ENCODE data around the gene YWHAB.

YWHAB gene

GRCh38 chr20:44910690-44911262 lies 25.3 kb downstream of the YWHAB start:
- intact Hi-C loops (cut with DNase I), result no loop called here
- DNase-seq, result no peak

GRCh38 chr20:44911264-44911921 lies 25.9 kb downstream of the YWHAB start:
- intact Hi-C loops (cut with DNase I), result no loop called here
- DNase-seq, result no peak

GRCh38 chr20:44912189-44912588 lies 26.7 kb downstream of the YWHAB start:
- intact Hi-C loops (cut with DNase I), result no loop called here
- no peak for DNase-seq

DNA sequence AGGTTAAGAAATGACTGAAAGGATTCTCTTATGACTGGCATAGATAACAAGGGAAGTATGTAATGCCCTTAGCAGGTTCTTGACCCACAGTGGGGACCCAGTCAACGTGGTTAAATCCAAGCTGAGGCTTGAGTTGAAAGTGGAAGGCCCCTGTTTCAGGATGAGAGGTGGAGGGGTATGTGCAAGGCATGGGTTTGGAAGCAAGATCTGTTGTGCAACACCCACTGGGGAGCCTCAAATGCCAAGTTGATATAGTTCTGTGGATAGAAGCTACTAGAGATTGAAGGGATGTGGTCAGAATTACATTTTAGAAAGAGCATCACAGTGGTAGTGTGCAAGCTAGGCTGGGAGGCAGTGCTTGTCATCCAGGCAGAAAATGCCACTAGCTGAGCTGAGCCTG lies 29.4 kb downstream of the YWHAB start:
- intact Hi-C loops (cut with DNase I), result no loop called here
- DNase-seq, result no peak

DNA sequence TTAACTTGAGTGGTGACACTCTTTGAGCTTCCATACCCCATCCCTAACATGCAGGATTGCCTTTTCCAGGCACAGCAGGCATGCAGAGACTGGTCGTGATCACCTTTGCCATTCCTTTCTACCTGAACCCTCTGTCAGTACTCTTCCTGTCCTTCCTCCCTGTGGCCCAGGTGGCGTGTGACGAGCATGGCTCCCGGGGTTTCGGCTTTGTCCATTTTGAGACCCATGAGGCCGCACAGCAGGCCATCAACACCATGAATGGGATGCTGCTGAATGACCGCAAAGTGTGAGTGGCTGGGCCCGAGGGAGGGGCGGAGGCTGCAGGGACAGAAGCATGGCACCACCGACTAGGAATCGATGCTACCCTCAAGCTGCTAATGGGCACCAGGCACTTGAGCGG lies 31.1 kb downstream of the YWHAB start:
- intact Hi-C loops (cut with DNase I), result no loop called here
- no peak for DNase-seq

- intact Hi-C loops (cut with DNase I), result no loop called here
- DNase-seq, result no peak
Observed at GRCh38 chr20:44917399-44917798, 31.9 kb downstream of the YWHAB start.

- intact Hi-C loops (cut with DNase I), result no loop called here
- DNase-seq, result no peak
Observed at GRCh38 chr20:44918342-44918741, 32.8 kb downstream of the YWHAB start.

DNA sequence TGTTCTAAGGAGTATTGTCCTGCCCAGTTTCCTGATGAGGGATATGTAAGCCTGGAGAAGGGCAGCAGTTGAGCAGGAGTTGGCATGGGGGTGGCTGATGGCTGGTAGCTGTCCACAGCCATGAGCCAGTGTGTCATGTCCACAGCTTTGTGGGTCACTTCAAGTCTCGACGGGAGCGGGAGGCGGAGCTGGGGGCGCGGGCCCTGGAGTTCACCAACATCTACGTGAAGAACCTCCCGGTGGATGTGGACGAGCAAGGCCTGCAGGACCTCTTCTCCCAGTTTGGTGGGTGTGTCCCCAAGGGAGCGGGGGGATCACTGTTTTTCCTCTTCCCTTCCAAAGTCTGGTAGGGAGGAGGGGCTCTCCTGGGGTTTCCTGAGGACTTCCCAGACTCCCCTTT lies 33.3 kb downstream of the YWHAB start:
- no peak for DNase-seq
- intact Hi-C loops (cut with DNase I), result no loop called here

GRCh38 chr20:44921447-44921846 lies 35.9 kb downstream of the YWHAB start:
- intact Hi-C loops (cut with DNase I), result no loop called here
- no peak for DNase-seq

- intact Hi-C loops (cut with DNase I), result no loop called here
- no peak for DNase-seq
Observed at GRCh38 chr20:44924541-44924940, 39.0 kb downstream of the YWHAB start.

GRCh38 chr20:44928595-44928994 lies 43.1 kb downstream of the YWHAB start:
- intact Hi-C loops (cut with DNase I), result no loop called here
- DNase-seq, result peak in 1 of 10 donors; percentile 21

- intact Hi-C loops (cut with DNase I), result no loop called here
- no peak for DNase-seq
Observed at GRCh38 chr20:44930517-44931168, 45.1 kb downstream of the YWHAB start.

- no peak for DNase-seq
- intact Hi-C loops (cut with DNase I), result no loop called here
Observed at GRCh38 chr20:44931911-44932310, 46.4 kb downstream of the YWHAB start.

- no peak for DNase-seq
- intact Hi-C loops (cut with DNase I), result no loop called here
Observed at GRCh38 chr20:44932916-44933315, 47.4 kb downstream of the YWHAB start.

DNA sequence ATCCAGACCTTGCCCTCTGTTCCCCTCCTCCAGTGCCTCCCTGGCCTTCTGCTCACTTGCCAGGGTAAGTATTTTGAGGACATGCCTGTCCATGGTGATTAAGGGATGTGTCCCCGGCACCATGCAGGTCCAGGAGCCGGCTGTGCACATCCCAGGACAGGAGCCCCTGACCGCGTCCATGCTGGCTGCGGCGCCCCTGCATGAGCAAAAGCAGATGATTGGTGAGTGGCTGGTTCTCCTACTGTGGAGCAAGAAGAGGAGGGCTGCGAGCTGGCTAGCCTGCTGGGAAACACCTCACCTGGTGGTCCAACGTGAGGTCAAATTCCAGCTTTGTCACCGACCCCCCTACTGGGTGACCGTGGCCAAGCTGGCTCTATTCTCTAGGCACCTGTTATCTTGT lies 51.0 kb downstream of the YWHAB start:
- no peak for DNase-seq
- intact Hi-C loops (cut with DNase I), result no loop called here

DNA sequence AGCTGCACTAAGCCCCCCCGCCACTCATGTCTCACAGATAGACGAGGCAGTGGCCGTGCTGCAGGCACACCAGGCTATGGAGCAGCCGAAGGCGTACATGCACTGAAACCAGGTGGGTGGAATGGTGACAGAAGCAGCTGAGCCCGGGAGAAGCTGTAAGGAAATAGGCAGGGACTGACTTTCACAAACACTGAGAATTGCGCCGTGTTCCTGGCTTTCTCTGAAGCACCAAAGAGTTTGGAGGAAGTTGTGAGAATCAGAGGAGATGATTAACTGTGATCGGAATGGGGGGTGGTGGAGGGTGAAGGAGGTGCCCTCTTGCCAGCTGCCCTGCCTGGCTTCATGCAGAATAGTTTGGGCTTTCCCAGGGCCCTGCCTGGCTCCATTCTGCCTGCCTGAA lies 53.1 kb downstream of the YWHAB start:
- peak in 8 of 10 donors; percentile 12 to 89 (median 42) for DNase-seq
- intact Hi-C loops (cut with DNase I), result no loop called here

DNA sequence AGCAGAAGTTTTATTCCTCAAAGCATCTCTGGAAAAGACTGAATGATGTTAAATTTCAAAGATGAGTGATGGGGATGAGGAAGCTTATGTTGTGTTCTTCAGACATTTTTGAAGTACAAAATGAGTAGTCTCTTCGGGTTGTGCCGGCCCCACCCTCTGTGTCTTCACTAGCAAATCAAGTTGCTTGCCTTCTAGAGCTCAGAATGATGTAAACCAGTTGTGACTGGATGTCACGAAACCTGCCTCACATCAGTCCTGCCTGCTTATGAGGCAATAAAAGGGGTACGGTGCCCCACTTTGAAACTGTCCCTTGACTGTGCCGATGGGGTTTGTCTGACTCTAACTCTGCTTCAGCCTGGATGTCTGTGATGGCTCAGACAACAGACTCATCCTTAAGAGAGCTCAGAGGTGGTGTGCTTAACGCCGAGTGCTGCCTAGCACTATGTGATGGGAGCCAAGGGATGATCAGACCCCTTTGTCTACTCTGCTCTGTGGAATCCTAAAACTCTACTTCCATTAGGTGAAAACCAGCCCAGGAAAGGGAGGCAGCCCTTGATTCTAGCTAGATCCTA lies 55.7 kb downstream of the YWHAB start:
- no peak for DNase-seq
- intact Hi-C loops (cut with DNase I), result no loop called here

GRCh38 chr20:44942264-44942973 lies 56.9 kb downstream of the YWHAB start:
- intact Hi-C loops (cut with DNase I), result no loop called here
- peak in 1 of 10 donors; percentile 49 for DNase-seq

GRCh38 chr20:44943828-44944227 lies 58.3 kb downstream of the YWHAB start:
- intact Hi-C loops (cut with DNase I), result no loop called here

DNA sequence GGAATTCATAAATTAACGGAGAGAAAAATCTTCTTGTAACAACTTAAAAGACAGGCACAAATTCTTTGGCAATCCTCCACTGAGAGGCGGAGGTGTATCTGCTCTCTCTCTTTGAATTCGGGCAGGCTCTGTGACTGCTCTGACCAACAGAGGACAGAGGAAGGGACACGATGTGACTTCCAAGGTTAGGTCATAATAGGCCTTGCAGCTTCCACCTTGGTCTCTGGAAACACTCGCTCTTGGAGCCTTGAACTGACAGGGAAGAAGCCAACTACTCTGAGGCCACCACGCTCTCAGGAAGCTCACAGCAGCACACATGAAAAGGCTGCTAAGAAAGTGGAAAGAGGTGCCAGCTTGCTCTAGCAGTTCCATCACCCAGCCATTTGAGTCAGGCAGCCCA lies 59.8 kb downstream of the YWHAB start:
- no peak for DNase-seq
- intact Hi-C loops (cut with DNase I), result no loop called here

More at GRCh38 chr20:44943828-44944227, 58.3 kb downstream of the YWHAB start:
- no peak for DNase-seq

GRCh38 chr20:44946271-44946852 lies 60.9 kb downstream of the YWHAB start:
- DNase-seq, result no peak
- intact Hi-C loops (cut with DNase I), result no loop called here
